GM12891 (cell line): ENCODE data around the gene ALOX12B.
A peak's percentile ranks its signal among the peaks of the same experiment; 100 is the strongest.

ENCODE experiments used
- DNase-seq: peaks from one replicate; pipeline ENCODE4 v3.0.0; 2011; ENCODE audit warnings: low spot score; ENCODE audit not compliant: insufficient read length
- FAIRE-seq: peaks from 2 replicates; lab custom pipeline; 2011; peaks lifted over from hg19 to GRCh38; lab: Jason Lieb, UNC
- PAX5 ChIP-seq: IDR thresholded peaks from 2 replicates; pipeline ENCODE4 v1.6.1; 2011; ENCODE audit warnings: low read length, moderate library complexity, mild to moderate bottlenecking; ENCODE audit not compliant: insufficient read depth, severe bottlenecking
- POLR2A ChIP-seq: IDR thresholded peaks from 2 replicates; pipeline ENCODE4 v1.6.1; 2011; ENCODE audit warnings: low read depth, low read length, control low read depth
- POLR2AphosphoS5 ChIP-seq: IDR thresholded peaks from 2 replicates; pipeline ENCODE4 v1.6.1; 2011; ENCODE audit warnings: low read depth, low read length, control low read depth
- POU2F2 ChIP-seq: IDR thresholded peaks from 2 replicates; pipeline ENCODE4 v1.6.1; 2011; ENCODE audit warnings: low read depth, mild to moderate bottlenecking, control low read depth, low read length, moderate library complexity
- SPI1 ChIP-seq: IDR thresholded peaks from 2 replicates; pipeline ENCODE4 v1.6.1; 2011; ENCODE audit warnings: low read depth, low read length, control low read depth
- TAF1 ChIP-seq: IDR thresholded peaks from 2 replicates; pipeline ENCODE4 v1.6.1; 2011; ENCODE audit warnings: low read depth, low read length, control low read depth

The ALOX12B gene

GRCh38 chr17:8104911-8105310 lies 17.4 kb upstream of the ALOX12B start:
- no peak for DNase-seq
- no peak for FAIRE-seq
- TF ChIP-seq PAX5 (no peak), POLR2A (no peak), SPI1 (no peak), POU2F2 (no peak), TAF1 (no peak), POLR2AphosphoS5 (no peak)

- TF ChIP-seq POU2F2 (no peak), POLR2A (no peak)
- DNase-seq (no peak), FAIRE-seq (no peak)
These were observed 16.0 kb upstream of the ALOX12B start for GRCh38 chr17:8103549-8103948.

GRCh38 chr17:8101721-8102120 lies 14.2 kb upstream of the ALOX12B start:
- TF ChIP-seq POLR2A = no peak
- TF ChIP-seq PAX5 = no peak
- no peak for TF ChIP-seq SPI1
- TF ChIP-seq POU2F2 = no peak
- TF ChIP-seq POLR2AphosphoS5 = no peak
- TF ChIP-seq TAF1 = no peak
- FAIRE-seq = no peak
- DNase-seq = no peak

GRCh38 chr17:8100763-8101162 lies 13.2 kb upstream of the ALOX12B start:
- TF ChIP-seq PAX5 (no peak), POU2F2 (no peak), POLR2A (no peak), TAF1 (no peak), SPI1 (no peak), POLR2AphosphoS5 (no peak)
- no peak for DNase-seq
- no peak for FAIRE-seq

GRCh38 chr17:8100111-8100510 lies 12.6 kb upstream of the ALOX12B start:
- TF ChIP-seq TAF1 (no peak), POLR2AphosphoS5 (no peak), SPI1 (no peak), POU2F2 (no peak), POLR2A (no peak), PAX5 (no peak)
- FAIRE-seq = no peak

GRCh38 chr17:8096541-8096940 lies 9.0 kb upstream of the ALOX12B start:
- FAIRE-seq = no peak
- no peak for TF ChIP-seq POU2F2
- no peak for TF ChIP-seq TAF1
- no peak for TF ChIP-seq POLR2A
- TF ChIP-seq SPI1 = no peak
- no peak for TF ChIP-seq POLR2AphosphoS5
- TF ChIP-seq PAX5 = no peak
- no peak for DNase-seq

More at GRCh38 chr17:8100111-8100510, 12.6 kb upstream of the ALOX12B start:
- no peak for DNase-seq

GRCh38 chr17:8095361-8095760 lies 7.8 kb upstream of the ALOX12B start:
- TF ChIP-seq TAF1 (no peak), PAX5 (no peak), SPI1 (no peak), POU2F2 (no peak), POLR2A (no peak), POLR2AphosphoS5 (no peak)
- no peak for DNase-seq
- FAIRE-seq = no peak

- TF ChIP-seq TAF1 (no peak), SPI1 (peak; percentile 78), PAX5 (no peak), POLR2AphosphoS5 (no peak), POU2F2 (peak; percentile 95), POLR2A (no peak)
- DNase-seq (peak; percentile 43), FAIRE-seq (peak; percentile 76)
These were observed 3.6 kb upstream of the ALOX12B start for GRCh38 chr17:8091033-8091687.

GRCh38 chr17:8089728-8090127 lies 2.2 kb upstream of the ALOX12B start:
- FAIRE-seq = no peak
- DNase-seq = no peak
- TF ChIP-seq POLR2AphosphoS5 = no peak
- TF ChIP-seq TAF1 = no peak

- no peak for FAIRE-seq
These were observed 375 bp upstream of the ALOX12B start for GRCh38 chr17:8087952-8088230.

More at GRCh38 chr17:8087952-8088230, 375 bp upstream of the ALOX12B start:
- TF ChIP-seq PAX5 (no peak), POLR2AphosphoS5 (no peak), POU2F2 (no peak), SPI1 (no peak), TAF1 (no peak), POLR2A (no peak)
- DNase-seq = no peak
